Right renal cortex interstitium (tissue), 3 donors: Measurements from ENCODE around the gene LYRM4. TPM values are rescaled to one million over a fixed set of nuclear protein-coding genes. Genes with fewer than 3 reads are reported as not detected.

Experiments
- DNase-seq, 3 donors: peaks; one replicate each; pipeline ENCODE4 v3.0.0-alpha.2; 2013; ENCODE audit warnings: low read depth in 3 of 3, low spot score in 2 of 3
- polyA plus RNA-seq, 3 donors: library from polyadenylated mRNA; unstranded; fragments of 120-200 nt; gene quantifications; one replicate each; pipeline ENCODE4 v1.2.1, GENCODE V29; 2013; ENCODE audit not compliant: insufficient read length in 3 of 3

Gene LYRM4
- polyA plus RNA-seq, 3 donors: 41.3 to 43.6 (median 43.1) TPM

GRCh38 chr6:5105146-5105545 lies 155.6 kb downstream of the LYRM4 start:
- DNase-seq: no peak

- no peak for DNase-seq
Measured at GRCh38 chr6:5104667-5105066, 156.1 kb downstream of the LYRM4 start.

DNA sequence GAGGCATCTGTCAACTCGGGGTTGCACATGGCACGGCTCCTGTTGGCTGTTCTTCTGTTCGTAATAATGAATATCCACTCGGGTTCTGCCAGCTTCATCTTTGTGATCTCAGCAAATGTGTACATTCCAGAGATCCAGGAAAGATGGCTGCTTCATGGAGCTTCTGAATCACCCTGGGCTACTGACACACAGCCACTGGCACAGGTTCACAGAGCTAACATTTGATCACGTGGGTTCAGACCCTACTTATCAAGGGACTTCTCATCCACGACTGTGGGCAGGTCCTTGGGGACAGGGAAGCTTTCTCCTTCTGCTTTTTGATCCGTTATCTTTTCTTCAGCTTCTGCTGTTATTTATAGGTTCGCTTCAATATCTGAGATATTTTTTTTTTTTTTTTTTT lies 157.5 kb downstream of the LYRM4 start:
- no peak for DNase-seq

GRCh38 chr6:5102267-5102970 lies 158.3 kb downstream of the LYRM4 start:
- no peak for DNase-seq

GRCh38 chr6:5100806-5101205 lies 159.9 kb downstream of the LYRM4 start:
- no peak for DNase-seq

- no peak for DNase-seq
Measured at GRCh38 chr6:5099537-5099936, 161.2 kb downstream of the LYRM4 start.

- no peak for DNase-seq
Measured at GRCh38 chr6:5098501-5099270, 162.1 kb downstream of the LYRM4 start.

DNA sequence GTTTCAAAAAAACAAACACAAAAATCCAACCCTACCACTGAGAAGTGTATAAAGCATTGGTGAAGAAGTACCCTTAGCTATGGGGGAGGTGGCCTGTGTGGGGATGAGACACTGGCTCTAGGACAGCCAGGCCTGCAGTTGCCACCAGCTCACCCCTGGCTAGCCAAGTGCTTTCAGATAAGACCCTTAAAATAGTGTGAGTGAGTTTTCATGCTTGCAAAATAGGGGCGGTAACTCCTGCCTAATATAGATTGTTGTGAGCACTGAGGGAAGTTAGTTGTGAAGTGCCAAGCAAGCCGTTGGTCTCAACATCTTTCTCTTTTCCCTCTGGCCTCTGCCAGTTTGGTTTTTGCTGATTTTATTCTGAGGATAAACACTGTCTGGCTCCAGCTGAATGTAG lies 164.3 kb downstream of the LYRM4 start:
- DNase-seq: no peak

- DNase-seq: no peak
Measured at GRCh38 chr6:5095236-5095635, 165.5 kb downstream of the LYRM4 start.

DNA sequence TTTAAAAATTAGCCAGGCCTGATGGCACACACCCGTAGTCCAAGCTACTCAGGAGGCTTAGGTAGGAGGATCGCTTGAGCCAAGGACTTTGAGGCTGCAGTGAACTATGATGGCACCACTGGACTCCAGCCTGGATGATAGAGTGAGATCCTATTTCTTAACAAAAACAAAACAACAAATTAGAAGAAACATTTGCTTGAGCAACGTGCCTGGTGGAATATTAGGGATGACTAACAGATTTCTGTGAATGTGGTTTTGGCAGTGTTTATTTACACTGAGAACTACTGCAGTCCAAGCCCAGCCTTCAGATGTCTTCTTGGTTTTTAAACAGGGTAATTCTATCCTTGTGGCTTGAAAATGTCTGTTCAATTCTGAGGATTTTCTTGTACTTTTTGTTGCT lies 166.4 kb downstream of the LYRM4 start:
- no peak for DNase-seq

- no peak for DNase-seq
Measured at GRCh38 chr6:5093231-5094015, 167.3 kb downstream of the LYRM4 start.

DNA sequence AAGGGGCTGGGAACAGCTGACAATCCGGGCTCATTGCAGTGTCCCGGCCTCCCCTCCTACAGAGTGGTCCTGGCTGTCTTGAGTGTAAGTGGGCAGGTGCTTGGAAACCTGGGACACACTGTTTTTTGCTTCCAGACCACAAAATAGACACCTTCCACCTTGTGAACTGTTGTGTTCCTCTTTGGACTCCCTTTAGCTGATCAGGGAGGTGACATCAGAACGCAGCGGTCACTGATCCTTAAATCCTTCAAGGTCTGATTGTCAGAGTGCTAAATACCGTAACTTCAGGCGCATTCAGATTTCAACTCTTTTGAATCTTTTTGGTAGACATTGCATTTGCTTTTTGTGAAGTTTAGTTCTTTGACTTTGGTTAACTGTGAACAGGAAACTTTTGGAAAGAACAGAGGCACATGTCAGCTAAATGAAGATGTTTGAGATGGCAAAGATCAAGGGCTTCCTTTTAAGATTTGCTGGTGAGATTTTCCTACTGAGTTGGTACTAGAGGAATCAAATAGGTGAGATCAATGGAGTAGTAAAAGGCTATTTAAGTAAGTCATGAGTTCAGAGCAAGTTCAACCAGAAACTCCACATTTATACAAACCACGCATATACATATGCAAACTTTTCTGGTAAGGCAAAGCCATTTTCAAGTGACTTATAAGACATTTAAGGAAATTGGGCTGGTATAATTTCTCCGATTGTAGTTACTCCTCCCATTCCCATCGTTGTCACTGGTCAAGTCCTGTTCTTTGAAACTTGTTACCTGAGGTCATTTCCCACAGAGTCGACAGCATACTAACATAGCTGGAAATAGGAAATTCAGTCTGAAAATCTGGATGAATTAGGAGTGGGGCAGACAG lies 169.3 kb downstream of the LYRM4 start:
- no peak for DNase-seq

- DNase-seq: no peak
Measured at GRCh38 chr6:5090603-5091002, 170.1 kb downstream of the LYRM4 start.

DNA sequence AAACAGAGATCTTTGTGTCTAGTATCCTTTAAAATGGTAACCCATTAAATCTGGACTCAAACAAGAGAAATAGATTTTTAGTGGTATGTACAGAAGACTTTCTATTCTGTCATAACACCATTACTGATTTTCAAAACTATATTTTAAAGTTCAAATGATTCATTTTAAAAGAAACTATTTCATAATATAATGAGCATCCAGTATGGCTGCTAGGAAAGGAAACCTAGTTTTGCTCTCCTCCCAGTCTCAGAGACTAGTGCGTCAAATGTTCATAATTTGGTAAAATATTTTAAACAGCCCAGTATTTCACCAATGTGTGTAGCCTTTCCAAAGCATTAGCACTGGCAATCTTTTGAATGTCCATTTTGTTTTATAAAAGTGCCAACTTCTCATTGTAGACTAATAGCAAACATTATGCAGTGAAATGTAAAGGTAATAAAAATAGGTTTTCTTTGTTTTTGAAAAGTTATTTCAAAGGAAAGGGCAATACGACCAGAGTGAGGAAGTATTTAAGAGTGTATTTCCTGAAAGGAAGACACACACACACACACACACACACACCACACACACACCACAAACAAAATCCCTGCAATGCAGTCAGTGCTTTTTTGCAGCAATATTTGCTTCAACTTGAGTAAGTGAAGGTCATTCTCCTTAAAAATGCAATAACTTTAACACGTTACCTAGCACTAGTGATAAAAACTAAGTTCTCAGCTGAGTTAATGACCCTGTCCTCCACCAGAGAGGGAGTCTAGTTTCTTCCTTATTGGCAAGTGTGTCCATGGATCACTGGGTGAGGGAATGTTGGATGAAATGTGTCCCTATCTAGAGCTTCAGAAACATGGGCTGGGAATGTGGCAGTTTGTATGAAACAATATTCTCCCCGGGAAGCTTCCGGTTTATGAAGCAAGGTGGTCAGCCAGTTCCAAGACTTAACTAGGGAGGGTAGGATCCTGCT lies 171.0 kb downstream of the LYRM4 start:
- no peak for DNase-seq

- no peak for DNase-seq
Measured at GRCh38 chr6:5088780-5089179, 172.0 kb downstream of the LYRM4 start.

DNA sequence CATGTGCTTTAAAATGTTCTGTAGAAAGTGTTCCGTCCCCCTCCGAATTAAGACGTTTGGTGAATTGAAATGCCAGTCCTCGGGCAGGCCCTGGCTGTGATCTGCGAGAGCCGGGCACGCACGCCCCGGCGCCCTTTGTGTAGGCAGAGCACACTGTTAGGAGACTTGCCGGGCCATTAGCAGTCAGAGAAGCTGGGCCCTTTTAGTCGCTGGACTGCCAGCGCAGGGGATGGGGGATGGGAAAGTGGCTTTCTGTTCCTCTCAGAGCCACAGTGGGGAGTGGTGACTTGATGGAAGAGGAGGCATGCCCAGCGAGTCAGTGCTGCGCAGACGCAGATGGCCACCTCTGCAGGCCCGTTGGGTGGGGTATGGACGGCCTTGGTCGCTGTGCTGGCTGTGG lies 173.4 kb downstream of the LYRM4 start:
- DNase-seq: no peak

DNA sequence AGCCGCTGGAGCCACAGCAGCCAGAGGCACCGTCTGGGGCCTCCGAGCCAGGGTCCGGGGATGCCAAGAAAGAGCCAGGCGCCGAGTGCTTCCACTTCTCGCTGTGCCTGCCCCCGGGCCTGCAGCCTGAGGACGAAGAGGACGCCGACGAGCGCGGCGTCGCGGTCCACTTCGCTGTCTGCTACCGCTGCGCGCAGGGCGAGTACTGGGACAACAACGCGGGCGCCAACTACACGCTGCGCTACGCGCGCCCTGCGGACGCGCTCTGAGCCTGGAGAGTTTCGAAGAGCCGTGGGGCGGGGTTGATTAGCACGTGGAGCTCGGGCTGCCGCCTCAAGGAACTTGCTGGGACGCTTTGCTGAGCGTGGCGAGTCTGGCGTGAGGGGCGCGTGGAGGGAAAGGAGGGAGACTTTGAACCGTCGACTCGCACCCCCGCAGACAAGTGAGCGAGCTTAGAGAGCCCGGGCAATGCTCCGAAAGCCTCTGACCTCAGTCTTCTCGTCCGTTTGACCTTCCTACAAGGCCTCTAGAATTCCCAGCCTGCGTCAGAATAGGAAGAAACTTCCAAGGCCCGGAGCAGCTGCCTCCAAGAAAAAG lies 174.4 kb downstream of the LYRM4 start:
- no peak for DNase-seq

DNA sequence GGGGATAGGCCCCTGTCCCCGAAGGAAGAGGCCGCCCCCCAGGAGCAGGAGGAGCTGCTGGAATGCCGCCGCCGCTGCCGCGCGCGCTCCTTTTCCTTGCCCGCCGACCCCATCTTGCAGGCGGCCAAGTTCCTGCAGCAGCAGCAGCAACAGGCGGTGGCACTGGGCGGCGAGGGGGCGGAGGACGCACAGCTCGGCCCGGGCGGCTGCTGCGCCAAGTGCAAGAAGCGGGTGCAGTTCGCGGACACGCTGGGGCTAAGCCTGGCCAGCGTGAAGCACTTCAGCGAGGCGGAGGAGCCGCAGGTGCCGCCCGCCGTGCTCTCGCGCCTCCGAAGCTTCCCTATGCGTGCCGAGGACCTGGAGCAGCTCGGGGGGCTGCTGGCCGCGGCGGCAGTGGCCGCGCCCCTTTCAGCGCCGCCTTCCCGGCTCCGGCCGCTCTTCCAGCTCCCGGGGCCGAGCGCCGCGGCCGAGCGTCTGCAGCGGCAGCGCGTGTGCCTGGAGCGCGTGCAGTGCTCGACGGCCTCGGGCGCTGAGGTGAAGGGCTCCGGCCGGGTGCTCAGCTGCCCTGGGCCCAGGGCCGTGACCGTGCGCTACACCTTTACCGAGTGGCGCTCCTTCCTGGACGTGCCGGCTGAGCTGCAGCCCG lies 175.0 kb downstream of the LYRM4 start:
- DNase-seq: no peak
